Liver (tissue), 3 donors: ENCODE data around the gene HSH2D.

Experiments
- EGR1 ChIP-seq, 2 donors: IDR thresholded peaks; 2 replicates each; pipeline ENCODE4 v1.6.1; 2016 to 2018; ENCODE audit warnings: antibody characterized with exemption in 2 of 2, low read depth in 2 of 2
- RAD21 ChIP-seq, 2 donors: IDR thresholded peaks; 2 replicates each; pipeline ENCODE4 v1.6.1; 2016; ENCODE audit warnings: antibody characterized with exemption in 2 of 2, mild to moderate bottlenecking in 2 of 2
- SP1 ChIP-seq: IDR thresholded peaks from 2 replicates; pipeline ENCODE4 v1.6.1; 2018; ENCODE audit warnings: antibody characterized with exemption, mild to moderate bottlenecking
- TAF1 ChIP-seq: conservative IDR thresholded peaks from 2 replicates; pipeline ENCODE4 v1.6.1; 2016; ENCODE audit warnings: antibody characterized with exemption, mild to moderate bottlenecking
- YY1 ChIP-seq: IDR thresholded peaks from 2 replicates; pipeline ENCODE4 v1.6.1; 2016; ENCODE audit warnings: antibody characterized with exemption, mild to moderate bottlenecking
- TF ChIP-seq, protein P1 (sequence below): fragments of 150-350 bp; IDR thresholded peaks from 2 replicates; pipeline ENCODE4 v1.5.1; 2017; ENCODE audit warnings: improper control_type of control experiment, low read depth, low read length; ENCODE audit not compliant: missing input control
- donor health status: healthy.
- donor health status: healthy.

DNA sequence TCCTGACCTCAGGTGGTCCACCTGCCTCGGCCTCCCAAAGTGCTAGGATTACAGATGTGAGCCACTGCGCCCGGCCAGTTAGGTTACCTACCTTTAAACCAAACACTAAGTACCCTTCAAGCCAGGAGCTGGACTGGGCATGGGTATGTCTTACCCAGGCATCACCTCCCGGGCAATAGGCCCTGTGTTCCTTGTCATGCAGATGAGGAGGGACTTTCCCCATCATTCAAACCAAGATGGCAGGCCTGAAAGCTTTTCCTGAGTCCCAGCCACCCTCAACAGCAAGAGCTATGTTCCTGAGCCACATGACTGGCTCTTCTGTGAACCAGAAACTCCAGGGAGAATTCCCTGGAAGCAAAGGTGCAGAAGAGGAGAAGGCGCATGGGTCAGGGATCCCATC, 22.3 kb upstream of the HSH2D start:
- TF ChIP-seq, protein P1, sequence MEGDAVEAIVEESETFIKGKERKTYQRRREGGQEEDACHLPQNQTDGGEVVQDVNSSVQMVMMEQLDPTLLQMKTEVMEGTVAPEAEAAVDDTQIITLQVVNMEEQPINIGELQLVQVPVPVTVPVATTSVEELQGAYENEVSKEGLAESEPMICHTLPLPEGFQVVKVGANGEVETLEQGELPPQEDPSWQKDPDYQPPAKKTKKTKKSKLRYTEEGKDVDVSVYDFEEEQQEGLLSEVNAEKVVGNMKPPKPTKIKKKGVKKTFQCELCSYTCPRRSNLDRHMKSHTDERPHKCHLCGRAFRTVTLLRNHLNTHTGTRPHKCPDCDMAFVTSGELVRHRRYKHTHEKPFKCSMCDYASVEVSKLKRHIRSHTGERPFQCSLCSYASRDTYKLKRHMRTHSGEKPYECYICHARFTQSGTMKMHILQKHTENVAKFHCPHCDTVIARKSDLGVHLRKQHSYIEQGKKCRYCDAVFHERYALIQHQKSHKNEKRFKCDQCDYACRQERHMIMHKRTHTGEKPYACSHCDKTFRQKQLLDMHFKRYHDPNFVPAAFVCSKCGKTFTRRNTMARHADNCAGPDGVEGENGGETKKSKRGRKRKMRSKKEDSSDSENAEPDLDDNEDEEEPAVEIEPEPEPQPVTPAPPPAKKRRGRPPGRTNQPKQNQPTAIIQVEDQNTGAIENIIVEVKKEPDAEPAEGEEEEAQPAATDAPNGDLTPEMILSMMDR = no peak
- TF ChIP-seq TAF1 (no peak), EGR1 (IDR thresholded peaks at IDR 0.05; ENCODE audit: low read depth in 2 of 2) (no peak), RAD21 (IDR thresholded peaks at IDR 0.05) (no peak), YY1 (no peak), SP1 (no peak)
